IMR-90 (cell line): ENCODE measurements around the gene HES4. TPM values are rescaled to one million over a fixed set of nuclear protein-coding genes. Genes with fewer than 3 reads are reported as not detected.

ENCODE experiments used
- ATAC-seq: fragments of 200-7000 bp; cut with Tn5 transposase; 2 replicates; pipeline ENCODE4 v1.9.1; 2020; ENCODE audit warnings: low read depth, mild to moderate bottlenecking, moderate library complexity
- BruUV-seq: library from RNA; stranded (reverse); fragments of 400-500 nt; replicated peaks from 2 replicates; lab custom pipeline; 2021; lab: Mats Ljungman, UMichigan
- CTCF ChIA-PET: fragments of 300-600 bp; formaldehyde crosslinking; extraction: SDS; loops from one replicate; lab custom pipeline; 2021; ENCODE audit warnings: antibody characterized with exemption; lab: Yijun Ruan, JAX
- POLR2A ChIA-PET: fragments of 300-600 bp; sonication (Branson Sonifier 250); formaldehyde crosslinking; loops from one replicate; lab custom pipeline; 2022; ENCODE audit warnings: antibody characterized with exemption; ENCODE audit not compliant: unreplicated experiment; lab: Charles Lee
- DNase-seq: peaks from one replicate; pipeline ENCODE4 v3.0.0; 2013
- H2AFZ ChIP-seq: replicated peaks from 2 replicates; pipeline ENCODE3; 2013; ENCODE audit warnings: low read length, mild to moderate bottlenecking; ENCODE audit not compliant: poor library complexity
- H2AK5ac ChIP-seq: 2 replicates; pipeline ENCODE4 v1.6.1; 2013; ENCODE audit warnings: low read depth, low read length, inconsistent platforms
- H2AK9ac ChIP-seq: replicated peaks from 2 replicates; pipeline ENCODE3; 2013; ENCODE audit warnings: mild to moderate bottlenecking, low read depth, low read length, moderate library complexity; ENCODE audit not compliant: poor library complexity
- H2BK120ac ChIP-seq: 2 replicates; pipeline ENCODE4 v1.6.1; 2013; ENCODE audit warnings: low read depth, low read length, inconsistent platforms
- H2BK15ac ChIP-seq: 3 replicates; pipeline ENCODE4 v1.6.1; 2013; ENCODE audit warnings: low read depth, low read length, inconsistent platforms
- H2BK20ac ChIP-seq: 2 replicates; pipeline ENCODE4 v1.6.1; 2013; ENCODE audit warnings: low read depth, mild to moderate bottlenecking, inconsistent platforms, low read length, moderate library complexity
- H2BK5ac ChIP-seq: 2 replicates; pipeline ENCODE4 v1.6.1; 2013; ENCODE audit warnings: mild to moderate bottlenecking, low read depth, low read length, inconsistent platforms; ENCODE audit not compliant: poor library complexity, severe bottlenecking
- H3K14ac ChIP-seq: replicated peaks from 2 replicates; pipeline ENCODE4 v1.6.1; 2013; ENCODE audit warnings: low read depth, low read length, inconsistent platforms
- H3K18ac ChIP-seq: 2 replicates; pipeline ENCODE4 v1.6.1; 2013; ENCODE audit warnings: low read depth, low read length, control low read depth
- H3K23ac ChIP-seq: 2 replicates; pipeline ENCODE4 v1.6.1; 2013; ENCODE audit warnings: low read depth, low read length, inconsistent platforms
- H3K27ac ChIP-seq: 2 replicates; pipeline ENCODE4 v1.5.1; 2013; ENCODE audit warnings: mild to moderate bottlenecking, control low read depth, low read length; ENCODE audit not compliant: insufficient read depth
- H3K27me3 ChIP-seq: 2 replicates; pipeline ENCODE4 v1.6.1; 2013; ENCODE audit warnings: low read length; ENCODE audit not compliant: control insufficient read depth, insufficient read depth
- H3K36me3 ChIP-seq: 2 replicates; pipeline ENCODE4 v1.6.1; 2013; ENCODE audit warnings: low read length, mixed read lengths; ENCODE audit not compliant: control insufficient read depth, insufficient read depth
- H3K4ac ChIP-seq: 2 replicates; pipeline ENCODE4 v1.6.1; 2013; ENCODE audit warnings: low read depth, low read length, inconsistent platforms
- H3K4me1 ChIP-seq: 2 replicates; pipeline ENCODE4 v1.6.1; 2013; ENCODE audit warnings: low read length, mixed read lengths; ENCODE audit not compliant: control insufficient read depth, insufficient read depth
- H3K4me2 ChIP-seq: 2 replicates; pipeline ENCODE4 v1.6.1; 2013; ENCODE audit warnings: low read depth, mild to moderate bottlenecking, control low read depth, low read length, moderate library complexity
- H3K4me3 ChIP-seq: 2 replicates; pipeline ENCODE4 v1.5.1; 2013; ENCODE audit warnings: low read depth, mild to moderate bottlenecking, control low read depth, low read length, moderate library complexity; ENCODE audit not compliant: insufficient read depth
- H3K56ac ChIP-seq: 2 replicates; pipeline ENCODE4 v1.6.1; 2013; ENCODE audit warnings: low read length, inconsistent platforms; ENCODE audit not compliant: insufficient read depth; ENCODE audit errors: extremely low read depth
- H3K79me1 ChIP-seq, 2 experiments: 2 replicates each; pipeline ENCODE4 v1.6.1; 2013; ENCODE audit warnings: low read length in 2 of 2, inconsistent platforms in 1 of 2, low read depth in 1 of 2
- H3K9ac ChIP-seq: 2 replicates; pipeline ENCODE4 v1.6.1; 2013; ENCODE audit warnings: low read depth, low read length, control low read depth
- H3K9me1 ChIP-seq: 2 replicates; pipeline ENCODE4 v1.6.1; 2013; ENCODE audit warnings: low read length, inconsistent platforms; ENCODE audit not compliant: insufficient read depth
- H3K9me3 ChIP-seq: 2 replicates; pipeline ENCODE4 v1.6.1; 2013; ENCODE audit warnings: low read length; ENCODE audit not compliant: control insufficient read depth, insufficient read depth
- H4K20me1 ChIP-seq: 2 replicates; pipeline ENCODE4 v1.6.1; 2013; ENCODE audit warnings: low read length, inconsistent platforms; ENCODE audit not compliant: insufficient read depth
- H4K5ac ChIP-seq: 2 replicates; pipeline ENCODE4 v1.6.1; 2013; ENCODE audit warnings: mild to moderate bottlenecking, low read depth, low read length, control low read depth
- H4K8ac ChIP-seq, 2 experiments: 2 replicates each; pipeline ENCODE4 v1.6.1; 2013; ENCODE audit warnings: low read depth in 2 of 2, low read length in 2 of 2, control low read depth in 1 of 2, inconsistent platforms in 1 of 2
- H4K91ac ChIP-seq: 2 replicates; pipeline ENCODE4 v1.6.1; 2013; ENCODE audit warnings: low read depth, low read length, inconsistent platforms; ENCODE audit not compliant: insufficient read depth
- MXI1 ChIP-seq: IDR thresholded peaks from 2 replicates; pipeline ENCODE4 v1.6.1; 2012; ENCODE audit warnings: low read depth, mild to moderate bottlenecking, low read length, moderate library complexity, borderline replicate concordance
- POLR2A ChIP-seq: IDR thresholded peaks from 2 replicates; pipeline ENCODE4 v1.6.1; 2012; ENCODE audit warnings: mild to moderate bottlenecking, low read depth, low read length
- RFX5 ChIP-seq: IDR thresholded peaks from 2 replicates; pipeline ENCODE4 v1.8.0; 2012; ENCODE audit warnings: low read depth, mild to moderate bottlenecking, low read length, moderate library complexity
- WGBS, 2 experiments: methylation state at CpG; one replicate each; pipeline versions ENCODE4 v1.1.5 to v1.1.7; 2013; ENCODE audit warnings: missing lambda C conversion rate in 2 of 2; ENCODE audit not compliant: insufficient read length in 1 of 2; ENCODE audit errors: extremely low coverage in 2 of 2; 5-methylcytosine and 5-hydroxymethylcytosine counted together
- dilution Hi-C: fragments of 300-500 bp; cut with HindIII; formaldehyde crosslinking; loops from one replicate; pipeline ENCODE4 v1.14.3; 2018; ENCODE audit warnings: low sequenced_read_pairs; ENCODE audit not compliant: unreplicated experiment
- in situ Hi-C: fragments of 300-500 bp; cut with MboI; formaldehyde crosslinking; loops from 3 replicates; pipeline ENCODE4 v1.14.3; 2019; ENCODE audit warnings: low sequenced_read_pairs, inconsistent platforms, mixed read lengths
- intact Hi-C: fragments of 100-400 bp; cut with micrococcal nuclease; formaldehyde crosslinking; loops from 2 replicates; pipeline ENCODE4 v1.10.0; 2022
- polyA plus RNA-seq, 3 experiments: library from polyadenylated mRNA; depleted of rRNA; stranded (reverse); fragments of >200 nt; gene quantifications; 2 replicates each; pipeline ENCODE4 v1.2.3, GENCODE V29; 2012; ENCODE audit warnings: low replicate concordance in 1 of 3
- total RNA-seq: library from RNA; depleted of rRNA; stranded (reverse); fragments of >200 nt; gene quantifications from 2 replicates; pipeline ENCODE4 v1.2.3, GENCODE V29; 2012

HES4 gene
- total and polyA plus RNA-seq, 2 of the 4 experiments (the other 2 are of a cell fraction), result 1.4 to 11.7 TPM

DNA sequence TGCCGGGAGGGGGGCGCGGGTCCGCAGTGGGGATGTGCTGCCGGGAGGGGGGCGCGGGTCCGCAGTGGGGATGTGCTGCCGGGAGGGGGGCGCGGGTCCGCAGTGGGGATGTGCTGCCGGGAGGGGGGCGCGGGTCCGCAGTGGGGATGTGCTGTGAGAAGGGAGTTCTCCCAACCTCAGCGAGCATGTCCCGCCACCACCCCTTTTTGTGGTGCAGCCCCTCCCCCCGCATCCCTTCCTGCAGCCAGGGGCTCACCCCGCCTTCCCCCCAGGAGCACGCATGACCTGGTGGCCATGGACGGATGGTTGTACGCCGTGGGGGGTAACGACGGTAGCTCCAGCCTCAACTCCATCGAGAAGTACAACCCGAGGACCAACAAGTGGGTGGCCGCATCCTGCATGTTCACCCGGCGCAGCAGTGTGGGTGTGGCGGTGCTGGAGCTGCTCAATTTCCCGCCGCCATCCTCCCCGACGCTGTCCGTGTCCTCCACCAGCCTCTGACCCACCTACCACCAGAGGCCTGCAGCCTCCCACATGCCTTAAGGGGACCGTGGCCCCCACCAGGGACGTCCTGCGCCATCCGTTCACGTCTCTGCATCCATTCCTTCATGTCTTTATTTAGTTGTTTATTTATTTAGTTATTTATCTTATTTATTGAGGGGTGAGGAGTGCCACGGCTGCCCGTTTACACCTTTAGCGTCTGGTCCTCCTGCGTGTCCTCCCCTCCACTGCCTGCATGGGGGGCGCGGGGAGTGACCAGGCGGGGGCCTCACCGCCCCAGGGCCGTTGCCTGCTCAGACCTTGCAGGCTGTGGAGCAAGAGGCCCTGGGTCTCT is 35.0 kb downstream of the HES4 start (continued):
- no peak for TF ChIP-seq RFX5

DNA sequence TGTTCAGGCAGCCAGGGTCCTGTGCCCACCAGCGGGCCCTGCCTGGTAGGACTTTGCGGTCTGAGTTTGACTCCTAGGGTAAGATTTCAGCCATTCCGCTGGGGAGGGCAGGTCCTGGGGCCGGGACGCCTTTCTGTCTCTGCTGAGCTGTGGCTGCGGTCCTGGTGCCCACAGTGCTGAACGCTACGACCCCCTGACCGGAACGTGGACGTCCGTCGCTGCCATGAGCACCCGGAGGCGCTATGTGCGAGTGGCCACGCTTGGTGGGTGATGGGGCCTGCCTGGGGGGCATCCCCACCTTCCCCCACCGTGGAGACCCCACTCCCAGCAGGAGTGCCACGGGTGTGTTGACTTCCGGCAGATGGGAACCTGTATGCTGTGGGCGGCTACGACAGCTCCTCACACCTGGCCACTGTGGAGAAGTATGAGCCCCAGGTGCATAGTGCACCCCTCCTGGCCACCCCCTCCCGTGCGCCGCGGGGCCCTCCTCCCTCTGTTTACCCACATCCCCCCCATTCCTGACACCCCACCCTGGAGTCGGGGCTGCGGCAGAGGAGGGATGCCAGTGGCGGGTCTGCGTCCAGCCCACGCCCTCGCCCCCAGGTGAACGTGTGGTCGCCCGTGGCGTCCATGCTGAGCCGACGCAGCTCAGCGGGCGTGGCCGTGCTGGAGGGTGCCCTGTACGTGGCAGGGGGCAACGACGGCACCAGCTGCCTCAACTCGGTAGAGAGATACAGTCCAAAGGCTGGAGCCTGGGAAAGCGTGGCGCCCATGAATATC is 36.0 kb downstream of the HES4 start:
- Histone ChIP-seq H2BK20ac (no peak overlapping the region), H3K23ac (no peak overlapping the region), H3K4me3 (no peak overlapping the region), H2BK15ac (no peak overlapping the region), H3K4ac (no peak overlapping the region), H4K91ac (no peak overlapping the region), H3K56ac (no peak overlapping the region), H3K14ac (no peak overlapping the region), H3K4me2 (no peak overlapping the region), H2AK5ac (no peak overlapping the region), H3K27me3 (no peaks in the 10 kb centered on the region; the same call in 1 of the 2 replicates), H4K20me1 (peaks cover under 1% of the 10 kb centered on the region; the same call in 1 of the 2 replicates), H2BK5ac (no peak overlapping the region), H3K9ac (no peak overlapping the region), H3K9me3 (no peaks in the 10 kb centered on the region), H3K9me1 (peaks cover 3% of the 10 kb centered on the region; the same call in 1 of the 2 replicates), H3K18ac (no peak overlapping the region), H2AFZ (no peak overlapping the region), H3K27ac (no peak overlapping the region), H4K5ac (no peak overlapping the region), H2BK120ac (no peak overlapping the region), H3K4me1 (peaks cover 14% of the 10 kb centered on the region), H4K8ac (no peak overlapping the region), H2AK9ac (no peak overlapping the region), H3K36me3 (peaks cover 20% of the 10 kb centered on the region), H3K79me1 (peaks cover 7 to 24% of the 10 kb centered on the region in 2 experiments; a peak in 3 of 4 replicates)
- CTCF ChIA-PET, result no interaction called here
- in situ Hi-C loops (no loop called here), intact Hi-C loops (no loop called here), dilution Hi-C loops (no loop called here)
- no peak for ATAC-seq
- TF ChIP-seq POLR2A (no peak), MXI1 (no peak)
- no TSS peak for BruUV-seq
- DNase-seq, result no peak
- WGBS, 2 experiments, result 95% methylated on average over 22 of the region's 47 CpGs; no CpG with 5 or more reads in 1 of the 2 experiments
- POLR2A ChIA-PET, result no interaction called here
